Left cardiac atrium (tissue), 4 donors: ENCODE measurements around the gene IRF2. TPM values are rescaled to one million over a fixed set of nuclear protein-coding genes. Genes with fewer than 3 reads are reported as not detected.
A peak's percentile ranks its signal among the peaks of the same experiment; 100 is the strongest.

Experiments
- ATAC-seq, 2 donors: fragments of 200-7000 bp; cut with Tn5 transposase; one replicate each; pipeline ENCODE4 v1.9.1; 2020; ENCODE audit warnings: mild to moderate bottlenecking in 2 of 2, moderate library complexity in 2 of 2
- DNase-seq: peaks from one replicate; pipeline ENCODE4 v3.0.0-alpha.2; 2020
- intact Hi-C, 2 donors: fragments of 100-400 bp; cut with DNase I; formaldehyde crosslinking; loops; one replicate each; pipeline versions ENCODE4 v1.14.1 to v1.15.1; 2022 to 2023
- long read RNA-seq: library from polyadenylated mRNA; unstranded; transcript quantifications from one replicate; pipeline ENCODE4 v2.0.0, GENCODE V29; 2021
- total RNA-seq, 2 donors: library from RNA; stranded (reverse); fragmentation: NEBNext Ultra II Directional; extraction: Animal tissue kit (Norgen Biotek cat#: 25700); gene quantifications; one replicate each; pipeline ENCODE4 v1.2.1, GENCODE V29; 2021
- donor health status: DM: no; HTN: yes; CAD: no.
- donor health status: DM: no; HTN: yes; CAD: no; lungs with severe emphysema.
- donor health status: DM: yes; HTN: yes; CAD: no.
- donor health status: Dilated cardiomyopathy.

Gene IRF2
- total RNA-seq, result 10 to 100 TPM; 27.1 to 30.0 TPM
- long read RNA-seq, transcript IRF2-201 (9 exons, 2,303 nt), result major isoform, 16 of 22 reads
- long read RNA-seq, partial matches to known transcripts, result 1 of 22 reads
- long read RNA-seq, other reads (novel, unspliced or antisense), result 5 of 22 reads

DNA sequence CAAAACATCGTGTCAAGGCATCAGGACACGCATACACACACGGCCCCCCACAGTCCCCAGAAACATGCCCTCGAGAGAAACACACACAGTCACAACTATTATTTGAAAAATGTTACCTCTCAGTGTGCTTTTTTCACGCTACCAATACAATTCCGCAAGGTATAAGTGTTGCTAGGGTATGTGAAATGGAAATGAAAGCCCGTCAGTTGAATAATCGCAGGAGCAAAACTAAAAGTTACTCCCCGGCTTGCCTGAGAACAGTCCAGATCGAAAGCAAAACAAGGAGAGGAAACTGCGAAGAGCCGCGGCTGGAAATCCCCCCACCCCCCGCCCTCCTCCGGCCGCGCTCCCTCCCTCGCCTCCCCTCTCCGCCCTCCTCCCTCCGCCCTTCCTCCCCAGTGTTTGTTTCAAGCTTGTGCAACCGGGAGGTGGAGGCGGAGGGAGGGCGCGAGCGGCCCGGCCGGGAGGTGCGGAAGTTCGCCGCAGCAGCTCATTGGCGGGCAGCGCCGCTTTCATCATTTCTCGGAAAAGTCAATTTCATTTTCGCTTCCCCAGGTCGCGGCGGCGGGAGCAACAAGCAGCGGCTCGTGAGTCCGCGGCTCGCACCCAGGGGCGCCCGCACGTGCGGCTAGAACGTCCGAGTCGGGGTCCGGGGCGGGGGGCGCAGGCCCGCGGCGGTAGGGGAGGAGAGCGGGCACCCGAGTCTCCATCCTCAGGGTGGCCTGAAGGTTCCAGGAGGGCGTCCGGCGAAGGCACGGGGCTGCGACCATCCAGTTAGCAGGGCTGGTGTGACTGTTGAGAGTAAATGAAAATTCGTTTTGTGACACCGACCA, at the start of gene IRF2:
Gene IRF2, minus strand, starts transcription at position 288 of the 833 bp plus-strand sequence. CDS start 45,486 bp downstream, outside the sequence.
- ATAC-seq (peak; percentile 90 to 94), DNase-seq (peak; percentile 98)
- intact Hi-C loops, result loop anchor here (1.0 to 10.0 kb wide), 3 partner anchors 63 to 212 kb away; partner anchors contain the start of genes CASP3 (in 1 of the 2) and PRIMPOL (in 1 of the 2)

DNA sequence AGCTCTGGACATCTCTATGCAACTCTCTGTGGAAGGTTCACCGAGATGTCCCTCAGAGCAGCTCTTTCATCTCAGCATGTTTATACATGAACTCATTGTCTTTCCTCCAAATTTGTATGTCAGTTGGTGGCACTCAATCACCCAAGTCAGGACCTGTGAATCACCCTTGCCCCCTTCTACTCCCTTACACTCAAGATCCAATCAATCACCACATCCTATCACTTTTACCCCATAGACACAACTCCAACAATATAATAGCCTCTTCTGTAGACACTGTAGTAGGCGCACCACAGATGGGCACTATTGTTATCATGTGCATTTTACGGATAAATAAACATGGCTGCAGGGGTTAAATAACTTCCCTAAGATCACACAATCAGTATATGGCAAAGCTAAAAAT, 41.3 kb upstream of the IRF2 start:
- intact Hi-C loops, result no loop called here
- ATAC-seq (no peak), DNase-seq (no peak)

DNA sequence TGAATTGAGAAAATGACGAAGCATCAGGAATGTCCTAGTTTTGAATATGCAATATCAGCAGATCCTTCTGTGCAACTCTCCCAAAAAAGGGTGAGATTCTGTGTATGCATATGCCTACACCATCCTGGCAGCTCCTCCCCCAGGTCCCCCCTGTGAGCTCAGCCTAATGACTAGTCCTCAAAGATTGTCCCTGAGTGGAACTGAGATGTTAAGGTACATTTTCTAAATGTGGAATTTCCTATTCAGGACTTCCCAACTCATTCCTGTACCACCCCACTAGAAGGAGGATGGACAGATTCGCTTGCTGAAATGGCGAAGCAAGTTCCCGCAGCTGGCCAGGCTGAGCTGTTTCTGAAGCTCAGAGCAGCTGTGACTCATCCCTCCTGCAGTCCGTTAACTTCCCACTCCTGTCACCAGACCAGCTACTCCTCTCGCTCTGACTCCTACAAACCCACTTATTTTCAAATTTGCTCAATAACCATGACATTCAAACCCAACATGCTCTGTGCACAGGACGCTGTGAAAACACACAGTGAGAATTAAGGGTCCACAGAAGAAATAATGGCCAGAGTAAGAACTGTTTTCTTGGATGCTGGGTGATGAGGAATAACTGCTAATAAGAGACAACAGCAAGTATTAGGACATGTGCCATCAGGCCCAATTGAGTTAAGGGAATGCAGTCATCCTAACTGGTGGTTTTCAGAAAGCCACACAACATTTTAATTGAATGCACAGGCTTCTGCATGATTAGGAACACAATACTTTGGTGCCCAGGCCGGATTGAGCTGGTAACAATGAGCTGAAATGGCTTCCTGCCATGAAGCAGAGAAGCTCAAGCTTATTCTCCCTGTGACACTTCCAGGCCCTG, 40.0 kb upstream of the IRF2 start:
- peak; percentile 71 for DNase-seq
- peak; percentile 88 to 97 for ATAC-seq
- intact Hi-C loops, result no loop called here

DNA sequence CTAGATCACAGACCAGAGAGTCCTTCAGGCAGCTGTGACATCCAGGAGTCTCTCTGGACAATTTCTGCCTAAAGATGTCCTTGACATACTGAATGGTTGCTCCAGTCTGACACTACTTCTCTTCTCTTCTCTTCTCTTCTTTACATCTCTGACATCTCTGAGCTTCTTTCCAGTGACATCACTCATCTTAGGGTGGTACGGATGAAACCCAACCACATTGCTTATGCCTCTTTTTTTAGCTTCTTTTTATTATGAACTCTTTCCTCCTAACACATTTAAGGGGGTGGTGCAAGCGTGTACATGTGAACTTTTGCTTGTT, 39.4 kb upstream of the IRF2 start:
- intact Hi-C loops, result no loop called here
- DNase-seq, result no peak
- no peak for ATAC-seq

DNA sequence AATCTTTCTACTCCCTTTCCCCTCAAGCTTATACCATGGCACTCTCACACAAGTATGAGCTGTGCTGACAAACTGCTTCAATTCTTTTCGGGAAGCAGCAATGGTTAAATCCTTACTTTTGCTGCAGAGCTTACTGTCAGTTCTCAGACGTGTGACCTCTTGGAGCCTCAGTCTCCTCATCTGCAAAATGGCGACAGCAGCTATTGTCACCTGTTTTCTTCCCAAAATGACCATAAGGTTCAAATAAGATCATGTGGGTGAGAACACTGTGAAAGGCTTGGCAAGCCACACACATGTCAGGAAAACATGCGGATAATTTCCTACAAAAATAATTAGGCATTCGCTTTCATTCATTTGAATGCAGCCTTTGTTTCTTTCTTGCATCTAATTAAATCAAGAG, 36.8 kb upstream of the IRF2 start:
- intact Hi-C loops, result no loop called here
- no peak for DNase-seq
- ATAC-seq, result no peak

DNA sequence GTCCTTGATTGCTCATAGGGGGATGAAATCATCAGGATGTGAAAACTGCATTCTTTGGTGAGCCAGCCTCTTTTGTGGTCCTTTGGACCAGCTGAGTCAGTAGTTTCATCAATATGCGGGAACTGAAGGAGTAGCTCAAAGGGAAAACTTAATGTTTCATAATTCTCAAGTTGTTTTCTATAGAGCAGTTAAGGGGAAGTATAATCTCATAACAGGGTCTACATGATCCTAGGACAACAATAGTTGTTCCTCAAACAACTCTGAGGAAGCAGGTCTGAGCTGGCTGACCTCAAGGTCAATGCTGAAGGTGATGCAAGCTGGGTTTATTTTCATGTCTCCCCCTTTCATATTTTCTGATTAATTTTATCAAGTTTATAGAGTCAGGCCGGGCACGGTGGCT, 36.1 kb upstream of the IRF2 start:
- peak in 1 of 2 donors; percentile 29 for ATAC-seq
- intact Hi-C loops, result no loop called here
- no peak for DNase-seq

DNA sequence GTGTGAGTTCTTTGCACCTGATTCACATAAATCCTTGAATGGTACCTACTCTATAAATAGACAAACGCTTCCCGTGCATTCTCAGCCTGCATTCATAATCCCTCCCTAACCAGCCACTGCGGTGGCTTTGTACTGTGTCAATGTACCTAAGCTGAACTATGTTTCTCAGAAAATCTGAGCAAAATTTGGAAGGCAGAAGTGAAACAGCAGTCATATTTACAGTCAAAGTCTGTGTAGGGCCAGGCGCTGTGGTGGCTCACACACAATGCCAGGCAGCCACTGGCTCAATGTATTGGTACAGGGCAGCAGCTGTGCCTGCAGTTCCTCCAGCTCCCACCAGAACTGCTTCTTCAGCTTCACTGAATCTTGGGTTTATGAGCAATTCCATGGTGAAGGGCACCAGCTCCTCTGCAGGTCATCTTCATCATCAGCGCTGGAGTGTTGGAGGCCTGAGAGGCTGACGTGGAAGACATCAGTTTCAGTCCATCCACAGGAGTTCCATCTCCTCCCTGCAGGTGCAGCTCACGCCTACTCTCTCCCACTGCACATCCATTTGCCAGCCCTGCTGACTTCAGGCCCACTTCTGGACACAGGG, 32.3 kb upstream of the IRF2 start:
- intact Hi-C loops, result no loop called here
- ATAC-seq, result peak; percentile 25 to 44
- DNase-seq, result no peak

DNA sequence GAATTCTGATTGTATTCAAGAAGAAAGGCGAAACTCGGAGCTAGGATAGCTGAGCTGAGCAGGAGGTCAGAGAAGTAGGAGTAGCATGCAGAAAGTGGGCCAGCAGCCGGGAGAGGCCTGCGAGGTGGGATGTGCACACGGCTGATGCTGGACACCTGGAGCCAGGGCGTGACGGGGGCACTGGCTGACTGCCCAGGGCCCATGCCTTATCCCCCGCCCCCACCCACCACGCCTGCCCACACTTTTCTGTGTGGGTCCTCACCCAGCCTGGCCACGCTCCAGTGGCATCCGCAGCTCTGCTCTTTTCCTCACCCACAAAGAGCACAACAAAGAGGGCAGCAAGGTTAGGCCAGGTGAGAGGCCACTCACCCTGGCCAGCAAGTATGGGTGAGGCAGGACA, 30.0 kb upstream of the IRF2 start:
- ATAC-seq, result no peak
- intact Hi-C loops, result no loop called here
- DNase-seq, result no peak

DNA sequence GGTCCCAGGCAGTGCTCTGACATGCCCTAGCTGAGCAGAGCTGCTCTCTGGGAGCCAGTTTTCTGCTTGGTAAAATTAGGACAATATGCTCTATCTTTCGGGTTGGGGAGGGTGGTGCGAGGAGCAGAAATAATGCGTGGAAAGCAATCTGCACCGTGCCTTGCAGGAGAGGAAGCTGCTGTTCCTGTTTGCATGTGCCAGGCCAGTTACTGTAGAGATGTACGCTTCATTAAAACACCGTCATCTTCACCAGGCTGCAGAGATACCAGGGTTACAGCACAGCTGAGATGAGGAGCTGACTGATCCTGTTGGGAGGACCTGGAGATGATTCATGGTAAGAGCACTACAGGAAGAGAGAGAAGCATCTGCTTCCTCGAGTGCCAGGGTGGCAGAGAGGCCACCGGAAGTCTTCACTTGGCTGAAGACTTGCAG, 29.5 kb upstream of the IRF2 start:
- intact Hi-C loops, result no loop called here
- DNase-seq, result no peak
- ATAC-seq, result peak; percentile 47 to 54

DNA sequence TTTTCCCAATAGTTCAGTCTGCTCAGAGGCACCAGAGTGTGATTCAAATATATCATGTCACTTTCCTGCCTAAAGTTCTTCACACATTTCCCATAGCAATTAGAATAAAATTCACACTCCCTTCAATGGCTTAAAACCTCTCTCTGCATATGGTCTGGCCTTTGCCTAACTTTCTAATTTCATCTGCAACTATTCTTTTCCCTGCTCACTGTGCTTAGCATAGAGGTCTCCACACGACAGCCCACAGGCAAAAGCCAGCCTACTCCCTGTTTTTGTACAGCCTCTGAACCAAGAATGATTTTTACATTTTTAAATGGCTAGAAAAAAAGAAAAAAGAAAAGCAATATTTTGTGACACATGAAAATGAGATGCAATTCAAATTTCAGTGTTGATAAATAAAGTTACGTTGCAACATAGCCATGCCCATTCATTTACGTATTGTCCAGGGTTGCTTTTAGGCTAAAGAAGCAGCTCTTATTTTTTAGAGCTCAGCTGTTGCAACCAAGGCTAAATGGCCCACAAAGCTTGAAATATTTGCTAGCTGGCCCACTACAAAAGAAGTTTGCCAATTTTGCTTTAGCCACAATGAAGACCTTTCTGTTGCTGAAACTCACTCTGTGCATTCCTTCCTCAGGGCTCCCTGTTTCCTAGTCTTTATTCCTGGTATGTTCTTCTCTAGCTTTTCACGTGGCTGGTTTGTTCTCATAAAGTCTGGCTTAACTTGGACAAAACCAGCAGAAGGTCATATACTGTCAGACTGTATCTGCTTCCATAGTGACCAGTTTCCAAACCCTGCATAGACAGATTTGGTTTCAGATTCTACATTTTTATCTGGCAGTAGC, 26.6 kb upstream of the IRF2 start:
- ATAC-seq (no peak), DNase-seq (no peak)
- intact Hi-C loops, result no loop called here

DNA sequence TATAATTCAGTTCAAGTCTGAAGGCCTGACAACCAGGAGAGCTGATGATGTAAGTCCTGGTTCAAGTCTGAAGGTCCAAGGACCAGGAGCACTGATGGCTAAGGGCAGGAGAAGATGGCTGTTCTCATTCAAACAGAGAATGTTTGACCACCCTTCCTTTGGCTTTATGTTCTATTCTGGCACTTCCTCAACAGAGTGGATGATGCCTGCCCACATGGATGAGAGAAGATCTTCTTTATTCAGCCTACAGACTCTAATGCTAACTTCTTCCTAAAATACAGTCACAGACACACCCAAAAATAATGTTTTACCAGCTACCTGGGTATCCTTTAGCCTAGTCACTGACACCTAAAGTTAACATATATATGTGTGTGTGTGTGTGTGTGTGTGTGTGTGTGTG, 25.6 kb upstream of the IRF2 start:
- ATAC-seq, result no peak
- intact Hi-C loops, result no loop called here

DNA sequence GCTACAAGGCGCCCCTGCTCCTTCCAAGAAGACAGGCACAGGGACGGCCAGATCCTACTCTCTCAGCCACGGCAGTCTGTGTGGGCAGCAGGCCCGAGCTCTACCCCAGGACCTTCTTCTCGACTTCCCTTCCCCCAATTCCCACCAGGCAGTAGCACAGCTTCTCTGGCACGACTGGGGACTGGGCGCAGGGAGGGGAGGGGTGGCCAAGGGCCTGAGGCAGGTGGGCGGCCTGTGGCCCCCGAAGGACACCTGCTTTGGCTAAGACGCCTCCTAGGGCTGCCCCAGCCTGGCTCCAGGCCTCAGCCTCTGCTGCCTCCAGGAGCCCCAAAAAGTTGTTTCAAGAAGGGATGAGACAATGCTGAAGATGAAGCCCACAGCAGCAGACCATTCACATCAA, 24.2 kb upstream of the IRF2 start:
- no peak for ATAC-seq
- DNase-seq, result no peak
- intact Hi-C loops, result no loop called here

More for the DNA sequence above, 25.6 kb upstream of the IRF2 start:
- no peak for DNase-seq

DNA sequence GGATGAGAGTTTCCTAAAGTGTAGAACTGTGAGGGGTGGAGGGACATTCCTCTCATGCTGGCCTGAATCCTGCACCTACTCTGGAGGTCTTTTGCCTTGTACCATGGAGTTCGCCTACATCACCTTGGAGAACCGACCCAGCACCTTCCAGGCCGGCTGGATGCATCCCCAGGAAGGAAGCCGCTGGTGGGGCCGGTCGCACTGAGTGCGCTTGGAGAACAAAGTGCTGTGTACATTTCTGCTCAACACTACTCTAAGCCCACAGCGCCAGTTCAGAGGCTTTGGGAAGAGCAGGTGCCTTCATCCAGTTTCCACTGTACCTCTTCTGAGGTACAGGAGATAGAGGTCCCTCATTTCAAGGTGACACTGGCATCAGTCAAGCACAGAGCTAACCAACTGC, 15.4 kb upstream of the IRF2 start:
- ATAC-seq (no peak), DNase-seq (no peak)
- intact Hi-C loops, result no loop called here

DNA sequence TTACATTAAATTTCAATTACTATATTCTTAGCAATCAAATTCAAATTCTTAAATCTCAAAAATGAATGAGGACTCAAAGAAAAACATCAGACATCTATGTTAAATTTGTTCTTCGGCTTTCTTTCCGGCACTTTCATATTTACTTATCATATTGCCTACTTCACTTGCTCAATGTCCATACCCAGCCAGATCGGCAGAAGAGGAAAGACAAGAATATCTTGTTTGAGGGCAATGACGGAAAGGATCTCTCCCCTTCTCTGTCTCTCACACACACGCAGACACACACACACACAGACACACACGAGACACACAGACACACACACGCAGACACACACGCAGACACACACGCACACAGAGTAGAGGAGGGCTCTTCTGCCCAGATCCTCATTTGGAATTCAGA, 13.2 kb upstream of the IRF2 start:
- DNase-seq, result no peak
- ATAC-seq, result no peak
- intact Hi-C loops, result no loop called here

DNA sequence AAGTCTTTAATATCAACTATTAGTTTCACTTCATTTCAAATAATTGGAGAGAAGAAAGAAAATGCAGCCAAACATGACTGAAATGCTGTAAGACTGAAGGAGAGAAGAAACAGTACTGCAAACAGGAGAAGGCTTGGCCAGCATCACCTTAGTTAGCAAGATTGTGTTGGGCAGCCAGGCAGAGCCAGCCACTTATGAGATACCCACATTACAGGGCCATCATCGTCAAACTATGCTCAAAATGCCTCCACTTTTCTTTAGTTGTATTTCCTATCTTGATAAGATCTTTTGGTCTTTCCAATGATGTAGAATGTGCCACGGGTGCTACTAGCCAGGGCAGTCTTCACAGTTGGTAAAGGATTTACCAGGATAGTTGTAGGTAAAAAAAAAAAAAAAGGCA, 10.9 kb upstream of the IRF2 start:
- intact Hi-C loops, result no loop called here
- ATAC-seq (no peak), DNase-seq (no peak)

DNA sequence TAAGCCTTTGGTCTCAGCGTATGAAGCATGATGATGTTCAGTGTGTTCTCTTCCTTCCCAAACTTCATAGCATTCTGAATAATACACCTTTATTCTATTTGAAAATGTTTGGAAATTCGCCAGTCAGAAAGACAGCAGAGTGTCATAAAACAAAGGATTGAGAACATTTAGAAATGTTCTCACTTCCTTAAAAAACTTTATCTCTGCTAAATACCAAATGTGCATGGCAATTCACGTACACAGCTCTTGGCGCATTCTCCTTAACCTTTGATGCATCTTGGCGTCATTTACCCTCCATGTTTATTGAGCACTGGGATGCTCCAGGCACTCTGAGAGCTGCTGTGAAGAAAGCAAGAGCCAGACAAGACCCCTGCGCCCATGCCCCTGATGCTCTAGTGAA, 7.2 kb upstream of the IRF2 start:
- intact Hi-C loops, result no loop called here
- DNase-seq, result no peak
- ATAC-seq, result no peak

DNA sequence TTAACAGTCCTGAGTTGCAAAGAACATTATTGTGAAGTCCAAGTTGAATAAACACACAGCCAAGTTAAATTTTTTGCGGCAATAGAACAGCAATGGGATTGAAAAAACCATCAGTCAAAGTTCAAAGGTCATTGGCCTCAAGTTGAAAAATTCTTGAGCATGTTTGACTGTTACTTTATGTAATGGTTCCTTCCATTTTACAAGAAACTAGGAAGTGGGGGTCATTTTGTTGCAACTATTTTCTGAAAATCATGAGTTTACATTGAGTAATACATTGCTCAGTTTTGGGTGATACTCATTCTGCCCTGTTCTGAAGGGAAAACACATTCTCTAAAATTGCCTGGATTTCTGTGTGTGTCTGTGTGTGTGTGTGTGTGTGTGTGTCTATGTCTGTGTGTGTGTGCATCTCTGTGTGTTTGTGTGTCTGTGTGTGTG, 5.2 kb upstream of the IRF2 start:
- intact Hi-C loops, result loop anchor here (5.0 to 10.0 kb wide), 2 partner anchors 165 to 217 kb away; partner anchors contain the start of genes CASP3 (in 1 of the 2) and PRIMPOL (in 1 of the 2)

DNA sequence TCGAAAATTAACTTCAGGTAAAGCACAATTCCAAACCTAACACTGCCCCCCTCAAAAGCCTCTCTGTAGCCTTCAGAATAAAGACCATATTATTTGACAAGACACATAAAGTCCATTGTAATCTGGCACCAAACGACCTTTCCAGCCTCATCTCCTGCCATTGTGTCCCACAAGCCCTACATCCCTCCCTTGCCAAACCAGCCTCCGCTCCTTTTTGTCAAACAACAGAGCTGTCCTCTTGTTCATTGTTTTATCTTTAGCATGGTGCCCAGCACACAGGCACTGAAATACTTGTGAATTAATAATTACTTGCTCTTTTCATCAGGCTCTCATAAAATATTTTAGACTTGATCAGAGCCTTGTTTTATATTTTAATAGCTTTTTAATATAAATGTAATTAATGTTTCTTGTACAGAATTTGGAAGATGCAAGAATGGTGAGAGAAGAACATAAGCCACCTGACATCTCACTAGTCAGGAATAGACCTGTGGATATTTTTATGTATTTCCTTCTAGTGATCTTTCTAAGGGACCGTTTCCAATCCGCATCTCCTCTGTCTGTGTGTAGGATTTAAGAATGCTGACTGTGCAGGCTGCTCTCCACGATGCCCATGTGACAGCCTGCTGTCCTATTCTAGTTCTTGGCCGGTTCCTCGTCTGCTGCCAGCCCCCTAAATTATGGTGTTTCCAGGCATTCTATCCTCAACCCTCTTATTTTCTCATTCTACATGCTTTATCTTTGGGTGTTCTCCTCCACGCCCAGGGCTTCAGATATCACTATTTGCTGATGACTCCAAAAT, 3.0 kb upstream of the IRF2 start:
- intact Hi-C loops, result loop anchor here (5.0 to 10.0 kb wide), 2 partner anchors 167 to 215 kb away; partner anchors contain the start of genes CASP3 (in 1 of the 2) and PRIMPOL (in 1 of the 2)
- DNase-seq (no peak), ATAC-seq (no peak)

More for the DNA sequence above, 5.2 kb upstream of the IRF2 start:
- no peak for DNase-seq
- no peak for ATAC-seq
